SK-N-SH (cell line): ENCODE measurements around the gene SLC35A5. TPM values are rescaled to one million over a fixed set of nuclear protein-coding genes. Genes with fewer than 3 reads are reported as not detected.

Experiments used
- CTCF ChIA-PET: fragments of 300-600, 350-600 bp; formaldehyde crosslinking; extraction: SDS; loops from one replicate; lab custom pipeline; 2021; lab: Yijun Ruan, JAX
- POLR2A ChIA-PET: fragments of 350-600 bp; sonication (Branson Sonifier 250); formaldehyde crosslinking; extraction: SDS; loops from one replicate; lab custom pipeline; 2020; ENCODE audit warnings: antibody characterized with exemption, inconsistent platforms; lab: Yijun Ruan, JAX
- DNase-seq: peaks from one replicate; pipeline ENCODE4 v3.0.0; 2012
- H2AFZ ChIP-seq: fragments of 200-600 bp; sonication (generic); 2 replicates; pipeline ENCODE4 v1.8.1; 2016; ENCODE audit warnings: antibody characterized with exemption, mild to moderate bottlenecking, low read depth
- H3F3A ChIP-seq: fragments of 200-600 bp; sonication (generic); replicated peaks from 2 replicates; pipeline ENCODE3; 2016; ENCODE audit warnings: antibody characterized with exemption, mild to moderate bottlenecking; ENCODE audit not compliant: insufficient read depth
- H3K27ac ChIP-seq, 2 experiments: fragments of 200-500 bp in 1 of 2; fragments of 200-600 bp in 1 of 2; sonication (Bioruptor generic) in 1 of 2; sonication (generic), shearing (Covaris generic) in 1 of 2; 2 replicates each; pipeline versions ENCODE4 v1.5.1 to v1.6.1; 2014 to 2016; ENCODE audit warnings: low read depth in 2 of 2, inconsistent platforms in 1 of 2, low read length in 1 of 2, mild to moderate bottlenecking in 1 of 2, mixed read lengths in 1 of 2
- H3K27me3 ChIP-seq: fragments of 200-600 bp; sonication (generic), shearing (Covaris generic); 2 replicates; pipeline ENCODE4 v1.6.1; 2016; ENCODE audit warnings: mixed run types; ENCODE audit not compliant: insufficient read depth
- H3K36me3 ChIP-seq, 2 experiments: fragments of 200-500 bp in 1 of 2; fragments of 200-600 bp in 1 of 2; sonication (Bioruptor generic) in 1 of 2; sonication (generic) in 1 of 2; replicated peaks in 1 of 2; 2 replicates each; pipeline versions ENCODE3 to v1.5.1; 2014 to 2016; ENCODE audit warnings: low read length in 1 of 2, mild to moderate bottlenecking in 1 of 2; ENCODE audit not compliant: insufficient read depth in 2 of 2, control insufficient read depth in 1 of 2
- H3K4me1 ChIP-seq, 2 experiments: fragments of 200-500 bp in 1 of 2; fragments of 200-600 bp in 1 of 2; sonication (Bioruptor generic) in 1 of 2; sonication (generic), shearing (Covaris generic) in 1 of 2; 2 replicates each; pipeline versions ENCODE4 v1.5.1 to v1.6.1; 2014 to 2016; ENCODE audit warnings: low read depth in 1 of 2, low read length in 1 of 2, mixed run types in 1 of 2; ENCODE audit not compliant: insufficient read depth in 2 of 2, control insufficient read depth in 1 of 2
- H3K4me2 ChIP-seq: fragments of 200-600 bp; sonication (generic), shearing (Covaris generic); 2 replicates; pipeline ENCODE4 v1.6.1; 2017; ENCODE audit warnings: mixed run types
- H3K4me3 ChIP-seq, 2 experiments: fragments of 200-500 bp in 1 of 2; fragments of 200-600 bp in 1 of 2; sonication (Bioruptor generic) in 1 of 2; sonication (generic), shearing (Covaris generic) in 1 of 2; 2 replicates each; pipeline versions ENCODE4 v1.5.1 to v1.8.1; 2014 to 2016; ENCODE audit warnings: low read depth in 2 of 2, inconsistent platforms in 1 of 2, low read length in 1 of 2, mild to moderate bottlenecking in 1 of 2, mixed read lengths in 1 of 2, moderate library complexity in 1 of 2
- H3K79me2 ChIP-seq: fragments of 200-600 bp; sonication (generic); 2 replicates; pipeline ENCODE4 v1.8.1; 2017; ENCODE audit warnings: mild to moderate bottlenecking; ENCODE audit not compliant: insufficient read depth
- H3K9ac ChIP-seq: fragments of 200-600 bp; sonication (generic); 2 replicates; pipeline ENCODE4 v1.6.1; 2017; ENCODE audit warnings: mixed run types
- H3K9me2 ChIP-seq: fragments of 200-600 bp; sonication (generic); 2 replicates; pipeline ENCODE4 v1.6.1; 2017; ENCODE audit warnings: mixed run types
- H3K9me3 ChIP-seq: fragments of 200-600 bp; sonication (generic); 2 replicates; pipeline ENCODE4 v1.6.1; 2017; ENCODE audit warnings: mixed run types, mild to moderate bottlenecking, moderate library complexity
- H4K20me1 ChIP-seq: fragments of 200-600 bp; sonication (generic); 2 replicates; pipeline ENCODE4 v1.6.1; 2017; ENCODE audit warnings: mild to moderate bottlenecking, mixed run types; ENCODE audit not compliant: insufficient read depth
- ELF1 ChIP-seq: IDR thresholded peaks from 2 replicates; pipeline ENCODE4 v1.4.0; 2012
- EP300 ChIP-seq, 2 experiments: IDR thresholded peaks; 2 replicates each; pipeline versions ENCODE4 v1.4.0 to v1.6.1; 2012; ENCODE audit warnings: borderline replicate concordance in 1 of 2, low read depth in 1 of 2, low read length in 1 of 2
- EZH2phosphoT487 ChIP-seq: fragments of 200-600 bp; sonication (generic); IDR thresholded peaks from 2 replicates; pipeline ENCODE4 v1.6.1; 2017; ENCODE audit warnings: low read depth, mixed run types, mild to moderate bottlenecking, antibody characterized with exemption, moderate library complexity, borderline replicate concordance
- GABPA ChIP-seq: IDR thresholded peaks from 2 replicates; pipeline ENCODE4 v1.4.0; 2012; ENCODE audit warnings: low read depth, mild to moderate bottlenecking
- GATA2 ChIP-seq: sonication (generic); formaldehyde crosslinking; IDR thresholded peaks from 2 replicates; pipeline ENCODE4 v1.5.0; 2020; ENCODE audit warnings: mild to moderate bottlenecking, missing genetic modification reagents
- JUND ChIP-seq: IDR thresholded peaks from 2 replicates; pipeline ENCODE4 v1.4.0; 2012
- MAX ChIP-seq: IDR thresholded peaks from 2 replicates; pipeline ENCODE4 v1.4.0; 2012; ENCODE audit warnings: low read depth
- MEF2A ChIP-seq: IDR thresholded peaks from 2 replicates; pipeline ENCODE4 v1.4.0; 2012; ENCODE audit warnings: low read depth, borderline replicate concordance
- MXI1 ChIP-seq: IDR thresholded peaks from 2 replicates; pipeline ENCODE4 v1.6.1; 2012; ENCODE audit warnings: mild to moderate bottlenecking, low read depth, low read length, improper control_type of control experiment
- NFIC ChIP-seq: IDR thresholded peaks from 2 replicates; pipeline ENCODE4 v1.4.0; 2012; ENCODE audit warnings: borderline replicate concordance
- POLR2AphosphoS5 ChIP-seq: IDR thresholded peaks from 2 replicates; pipeline ENCODE4 v1.6.1; 2012; ENCODE audit warnings: low read depth, low read length
- RFX5 ChIP-seq: IDR thresholded peaks from 2 replicates; pipeline ENCODE4 v1.6.1; 2012; ENCODE audit warnings: mild to moderate bottlenecking, improper control_type of control experiment, low read length
- RXRA ChIP-seq: IDR thresholded peaks from 2 replicates; pipeline ENCODE4 v1.4.0; 2012; ENCODE audit warnings: low read depth, mild to moderate bottlenecking, borderline replicate concordance
- SIN3A ChIP-seq: IDR thresholded peaks from 2 replicates; pipeline ENCODE4 v1.6.1; 2012; ENCODE audit warnings: low read depth, mild to moderate bottlenecking, low read length, moderate library complexity, borderline replicate concordance
- TAF1 ChIP-seq: IDR thresholded peaks from 2 replicates; pipeline ENCODE4 v1.6.1; 2012; ENCODE audit warnings: low read depth, mild to moderate bottlenecking, low read length, moderate library complexity, borderline replicate concordance
- TEAD4 ChIP-seq: IDR thresholded peaks from 2 replicates; pipeline ENCODE4 v1.4.0; 2012; ENCODE audit warnings: mild to moderate bottlenecking, borderline replicate concordance; ENCODE audit not compliant: insufficient read depth
- USF1 ChIP-seq: IDR thresholded peaks from 2 replicates; pipeline ENCODE4 v1.4.0; 2012; ENCODE audit warnings: low read depth, borderline replicate concordance
- YY1 ChIP-seq: IDR thresholded peaks from 2 replicates; pipeline ENCODE4 v1.4.0; 2012; ENCODE audit warnings: low read depth, mild to moderate bottlenecking
- WGBS: methylation state at CpG from one replicate; pipeline ENCODE4 v1.1.6; 2017; ENCODE audit warnings: low lambda C conversion rate; 5-methylcytosine and 5-hydroxymethylcytosine counted together
- polyA plus RNA-seq, 3 experiments: library from polyadenylated mRNA; depleted of rRNA; stranded (reverse); fragments of >200 nt; gene quantifications; 2 replicates each; pipeline ENCODE4 v1.2.3, GENCODE V29; 2012
- TF ChIP-seq, protein P1 (sequence below): IDR thresholded peaks from 2 replicates; pipeline ENCODE4; 2012
- TF ChIP-seq, protein P2 (sequence below): fragments of 150-350 bp; IDR thresholded peaks from 2 replicates; pipeline ENCODE4 v1.6.1; 2016; ENCODE audit warnings: mild to moderate bottlenecking, low read depth, low read length

SLC35A5 gene
- polyA plus RNA-seq, 1 of the 3 experiments (the other 2 are of a cell fraction) = 16.0 TPM

DNA sequence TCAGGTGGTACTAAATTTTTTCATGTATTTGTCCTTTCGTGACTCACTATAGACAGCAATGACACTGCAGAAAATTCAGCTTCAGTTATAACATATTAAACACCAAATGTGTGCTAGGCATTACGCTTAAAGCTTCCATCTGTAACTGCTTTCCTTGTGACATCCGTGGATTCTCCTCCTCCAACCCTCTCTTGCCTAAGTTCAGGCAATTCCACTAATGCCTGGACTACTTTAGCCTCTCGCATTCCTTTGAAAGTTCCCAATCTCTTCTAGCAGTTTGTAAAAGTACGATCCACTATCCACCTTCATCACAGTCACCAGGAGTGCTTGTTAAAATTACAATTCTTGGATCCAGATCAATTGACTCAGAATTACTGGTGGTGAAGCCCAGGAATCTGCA, 61.4 kb downstream of the SLC35A5 start:
- CTCF ChIA-PET = interaction anchor here (0.6 to 0.9 kb wide), 2 partner anchors 14 to 41 kb away, joined by 3 read pairs; no protein-coding TSS in a partner anchor

GRCh38 chr3:112623717-112624116, 61.9 kb downstream of the SLC35A5 start:
- POLR2A ChIA-PET = no interaction called here
- Histone ChIP-seq H3K27ac (no peak overlapping the region), H4K20me1 (no peaks in the 10 kb centered on the region), H3K9me2 (no peaks in the 10 kb centered on the region), H3K4me1 (no peaks in the 10 kb centered on the region), H3K27me3 (no peaks in the 10 kb centered on the region), H2AFZ (no peak overlapping the region), H3K9ac (no peak overlapping the region), H3K36me3 (peaks cover 59 to 73% of the 10 kb centered on the region in 2 experiments), H3K4me3 (no peak overlapping the region), H3K4me2 (no peak overlapping the region), H3K9me3 (no peaks in the 10 kb centered on the region), H3F3A (peaks cover 12% of the 10 kb centered on the region), H3K79me2 (peaks cover 76% of the 10 kb centered on the region)
- no peak for DNase-seq
- CTCF ChIA-PET = interaction anchor here (0.9 kb wide), 1 partner anchor 42 kb away, joined by 3 read pairs; no protein-coding TSS in a partner anchor
- 100% methylated on average over 1 of the region's 1 CpG for WGBS
- TF ChIP-seq YY1 (no peak), ELF1 (no peak), MEF2A (no peak), POLR2AphosphoS5 (no peak), EP300 (IDR thresholded peaks at IDR 0.05; ENCODE audit: borderline replicate concordance in 1 of 2, low read depth in 1 of 2, low read length in 1 of 2) (no peak), MAX (no peak), NFIC (no peak), RFX5 (no peak), JUND (no peak), GATA2 (CRISPR knock-in tag) (no peak), TEAD4 (no peak), USF1 (no peak), SIN3A (no peak), EZH2phosphoT487 (no peak), MXI1 (no peak)
- TF ChIP-seq, protein P1, sequence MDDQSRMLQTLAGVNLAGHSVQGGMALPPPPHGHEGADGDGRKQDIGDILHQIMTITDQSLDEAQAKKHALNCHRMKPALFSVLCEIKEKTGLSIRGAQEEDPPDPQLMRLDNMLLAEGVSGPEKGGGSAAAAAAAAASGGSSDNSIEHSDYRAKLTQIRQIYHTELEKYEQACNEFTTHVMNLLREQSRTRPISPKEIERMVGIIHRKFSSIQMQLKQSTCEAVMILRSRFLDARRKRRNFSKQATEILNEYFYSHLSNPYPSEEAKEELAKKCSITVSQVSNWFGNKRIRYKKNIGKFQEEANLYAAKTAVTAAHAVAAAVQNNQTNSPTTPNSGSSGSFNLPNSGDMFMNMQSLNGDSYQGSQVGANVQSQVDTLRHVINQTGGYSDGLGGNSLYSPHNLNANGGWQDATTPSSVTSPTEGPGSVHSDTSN = no peak
- TF ChIP-seq, protein P2, sequence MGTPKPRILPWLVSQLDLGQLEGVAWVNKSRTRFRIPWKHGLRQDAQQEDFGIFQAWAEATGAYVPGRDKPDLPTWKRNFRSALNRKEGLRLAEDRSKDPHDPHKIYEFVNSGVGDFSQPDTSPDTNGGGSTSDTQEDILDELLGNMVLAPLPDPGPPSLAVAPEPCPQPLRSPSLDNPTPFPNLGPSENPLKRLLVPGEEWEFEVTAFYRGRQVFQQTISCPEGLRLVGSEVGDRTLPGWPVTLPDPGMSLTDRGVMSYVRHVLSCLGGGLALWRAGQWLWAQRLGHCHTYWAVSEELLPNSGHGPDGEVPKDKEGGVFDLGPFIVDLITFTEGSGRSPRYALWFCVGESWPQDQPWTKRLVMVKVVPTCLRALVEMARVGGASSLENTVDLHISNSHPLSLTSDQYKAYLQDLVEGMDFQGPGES = no peak

More for the DNA sequence above, 61.4 kb downstream of the SLC35A5 start:
- no peaks in the 10 kb centered on the region for H3K9me2 ChIP-seq
- peaks cover 54 to 73% of the 10 kb centered on the region in 2 experiments for H3K36me3 ChIP-seq
- no peaks in the 10 kb centered on the region for H3K4me1 ChIP-seq
- no peaks in the 10 kb centered on the region for H3K27me3 ChIP-seq
- H3K27ac ChIP-seq = no peak overlapping the region
- TF ChIP-seq TAF1 (no peak), GABPA (no peak), NFIC (no peak), MXI1 (no peak), TEAD4 (no peak), RXRA (no peak)
- TF ChIP-seq, protein P1 = no peak
- no peak overlapping the region for H3K4me2 ChIP-seq
- no peak overlapping the region for H3K4me3 ChIP-seq
- no peak for DNase-seq
- H3K9me3 ChIP-seq = no peaks in the 10 kb centered on the region
- POLR2A ChIA-PET = no interaction called here
- no peaks in the 10 kb centered on the region for H4K20me1 ChIP-seq
- 92% methylated on average over 5 of the region's 5 CpGs for WGBS
- H3K79me2 ChIP-seq = peaks cover 71% of the 10 kb centered on the region
- no peak overlapping the region for H3K9ac ChIP-seq
- H3F3A ChIP-seq = peaks cover 12% of the 10 kb centered on the region
- H2AFZ ChIP-seq = no peak overlapping the region
